ENCODE measurements around the gene CCDC177.

DNA sequence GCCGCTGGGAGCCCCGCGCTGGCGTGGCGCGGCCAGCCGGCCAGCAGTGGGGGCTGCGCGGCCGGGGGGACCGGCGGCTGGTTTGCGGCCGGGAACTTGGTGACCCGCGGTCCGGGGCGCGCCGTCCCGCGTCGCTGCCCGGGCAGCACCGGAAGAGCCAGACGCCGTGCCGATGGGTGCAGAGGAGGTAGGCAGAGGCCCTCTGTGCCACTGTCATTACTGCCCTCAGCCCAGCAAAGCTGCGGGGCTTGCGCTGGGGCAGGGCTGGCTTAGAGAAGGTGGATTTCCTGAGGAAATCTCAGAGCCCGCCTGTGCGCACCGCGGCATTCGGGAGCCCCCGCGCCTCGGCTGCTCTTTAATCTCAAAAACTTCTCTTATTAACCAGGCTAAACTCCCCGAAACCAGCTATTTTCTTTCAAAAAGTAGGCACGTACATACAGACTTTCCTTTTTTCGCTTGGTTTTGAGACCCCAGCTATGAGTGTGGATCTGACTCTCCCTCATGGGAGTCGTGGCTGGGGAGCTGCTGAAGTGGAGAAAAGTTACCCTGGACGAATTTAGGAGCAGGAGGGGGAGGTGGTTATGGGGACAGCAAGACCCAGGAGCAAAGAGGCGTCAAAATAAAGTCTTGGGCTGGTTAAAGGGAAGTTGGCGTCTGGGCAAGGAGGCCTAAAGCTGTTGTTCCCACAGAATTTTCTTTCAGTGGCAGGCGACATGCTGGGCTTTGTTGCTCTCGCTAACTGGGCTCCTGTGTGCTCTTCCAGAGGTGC lies 37.5 kb upstream of the CCDC177 start:
- TF ChIP-seq CTCF (IDR thresholded peaks at IDR 0.05; ENCODE audit: insufficient read depth, low read length) (no peak), POLR2AphosphoS5 (IDR thresholded peaks at IDR 0.05; ENCODE audit: low read depth) (no peak), GABPA (IDR thresholded peaks at IDR 0.05; ENCODE audit: low read depth) (no peak), SPI1 (IDR thresholded peaks at IDR 0.05; ENCODE audit: borderline replicate concordance, low read depth) (no peak)
- TF ChIP-seq, protein P1, sequence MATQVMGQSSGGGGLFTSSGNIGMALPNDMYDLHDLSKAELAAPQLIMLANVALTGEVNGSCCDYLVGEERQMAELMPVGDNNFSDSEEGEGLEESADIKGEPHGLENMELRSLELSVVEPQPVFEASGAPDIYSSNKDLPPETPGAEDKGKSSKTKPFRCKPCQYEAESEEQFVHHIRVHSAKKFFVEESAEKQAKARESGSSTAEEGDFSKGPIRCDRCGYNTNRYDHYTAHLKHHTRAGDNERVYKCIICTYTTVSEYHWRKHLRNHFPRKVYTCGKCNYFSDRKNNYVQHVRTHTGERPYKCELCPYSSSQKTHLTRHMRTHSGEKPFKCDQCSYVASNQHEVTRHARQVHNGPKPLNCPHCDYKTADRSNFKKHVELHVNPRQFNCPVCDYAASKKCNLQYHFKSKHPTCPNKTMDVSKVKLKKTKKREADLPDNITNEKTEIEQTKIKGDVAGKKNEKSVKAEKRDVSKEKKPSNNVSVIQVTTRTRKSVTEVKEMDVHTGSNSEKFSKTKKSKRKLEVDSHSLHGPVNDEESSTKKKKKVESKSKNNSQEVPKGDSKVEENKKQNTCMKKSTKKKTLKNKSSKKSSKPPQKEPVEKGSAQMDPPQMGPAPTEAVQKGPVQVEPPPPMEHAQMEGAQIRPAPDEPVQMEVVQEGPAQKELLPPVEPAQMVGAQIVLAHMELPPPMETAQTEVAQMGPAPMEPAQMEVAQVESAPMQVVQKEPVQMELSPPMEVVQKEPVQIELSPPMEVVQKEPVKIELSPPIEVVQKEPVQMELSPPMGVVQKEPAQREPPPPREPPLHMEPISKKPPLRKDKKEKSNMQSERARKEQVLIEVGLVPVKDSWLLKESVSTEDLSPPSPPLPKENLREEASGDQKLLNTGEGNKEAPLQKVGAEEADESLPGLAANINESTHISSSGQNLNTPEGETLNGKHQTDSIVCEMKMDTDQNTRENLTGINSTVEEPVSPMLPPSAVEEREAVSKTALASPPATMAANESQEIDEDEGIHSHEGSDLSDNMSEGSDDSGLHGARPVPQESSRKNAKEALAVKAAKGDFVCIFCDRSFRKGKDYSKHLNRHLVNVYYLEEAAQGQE (IDR thresholded peaks at IDR 0.05; ENCODE audit: insufficient replicate concordance, low read depth), result no peak

All from HL-60 (cell line).